Stimulated activated CD4-positive, alpha-beta T cell treated with anti-CD3 and anti-CD28 coated beads, Interleukin-4, amount 100 ng/mL, for 24 hours (primary cell): ENCODE measurements around the gene USP17L27.
"Not testable (repeated sequence)": the region's sequence is repeated elsewhere in the genome, so short reads cannot be mapped to it uniquely, and the experiment has no call there.

Source experiments
- DNase-seq: peaks from one replicate; pipeline ENCODE4 v3.0.0-alpha.2; 2020

Gene USP17L27, protein sequence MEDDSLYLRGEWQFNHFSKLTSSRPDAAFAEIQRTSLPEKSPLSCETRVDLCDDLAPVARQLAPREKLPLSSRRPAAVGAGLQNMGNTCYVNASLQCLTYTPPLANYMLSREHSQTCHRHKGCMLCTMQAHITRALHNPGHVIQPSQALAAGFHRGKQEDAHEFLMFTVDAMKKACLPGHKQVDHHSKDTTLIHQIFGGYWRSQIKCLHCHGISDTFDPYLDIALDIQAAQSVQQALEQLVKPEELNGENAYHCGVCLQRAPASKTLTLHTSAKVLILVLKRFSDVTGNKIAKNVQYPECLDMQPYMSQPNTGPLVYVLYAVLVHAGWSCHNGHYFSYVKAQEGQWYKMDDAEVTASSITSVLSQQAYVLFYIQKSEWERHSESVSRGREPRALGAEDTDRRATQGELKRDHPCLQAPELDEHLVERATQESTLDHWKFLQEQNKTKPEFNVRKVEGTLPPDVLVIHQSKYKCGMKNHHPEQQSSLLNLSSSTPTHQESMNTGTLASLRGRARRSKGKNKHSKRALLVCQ

DNA sequence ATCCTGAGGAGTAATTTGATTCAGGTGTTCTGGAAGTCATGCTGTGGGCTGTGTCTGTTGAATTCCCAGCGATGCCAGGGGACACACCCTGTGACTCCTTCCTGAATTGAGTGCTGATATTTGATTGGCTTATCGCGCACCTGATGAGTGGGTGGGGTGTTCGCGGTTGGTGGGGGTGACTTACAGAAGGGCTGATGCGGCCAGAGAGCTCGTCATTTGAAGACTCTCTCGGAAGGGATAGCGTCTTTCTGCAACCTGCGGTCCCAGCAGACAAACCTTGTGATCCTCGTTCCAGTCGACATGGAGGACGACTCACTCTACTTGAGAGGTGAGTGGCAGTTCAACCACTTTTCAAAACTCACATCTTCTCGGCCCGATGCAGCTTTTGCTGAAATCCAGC is at the start of gene USP17L27:
USP17L27 (plus strand) TSS at position 301 of the 400 bp plus-strand sequence; CDS start at position 301, 0 bp downstream.
- DNase-seq: not testable (repeated sequence)

DNA sequence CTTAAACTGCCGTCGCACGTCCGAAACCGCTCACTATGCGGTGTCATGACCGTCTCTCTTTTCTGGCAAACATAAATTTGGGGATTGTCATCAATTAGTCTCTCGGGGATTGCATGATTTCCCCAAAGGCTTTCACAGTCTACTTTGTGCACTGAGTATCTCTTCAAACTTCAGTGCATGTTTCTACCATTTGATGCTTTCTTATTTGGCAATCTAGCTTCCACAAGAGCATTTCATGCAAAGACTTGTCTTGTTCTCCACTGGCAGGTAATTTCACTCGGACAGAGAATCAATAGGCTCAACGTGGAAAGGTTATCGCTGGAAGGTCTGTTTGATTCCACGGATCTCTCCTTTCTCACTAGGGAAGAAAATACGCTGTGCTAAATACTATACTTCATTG is 19.8 kb upstream of the USP17L27 start:
- DNase-seq: not testable (repeated sequence)

DNA sequence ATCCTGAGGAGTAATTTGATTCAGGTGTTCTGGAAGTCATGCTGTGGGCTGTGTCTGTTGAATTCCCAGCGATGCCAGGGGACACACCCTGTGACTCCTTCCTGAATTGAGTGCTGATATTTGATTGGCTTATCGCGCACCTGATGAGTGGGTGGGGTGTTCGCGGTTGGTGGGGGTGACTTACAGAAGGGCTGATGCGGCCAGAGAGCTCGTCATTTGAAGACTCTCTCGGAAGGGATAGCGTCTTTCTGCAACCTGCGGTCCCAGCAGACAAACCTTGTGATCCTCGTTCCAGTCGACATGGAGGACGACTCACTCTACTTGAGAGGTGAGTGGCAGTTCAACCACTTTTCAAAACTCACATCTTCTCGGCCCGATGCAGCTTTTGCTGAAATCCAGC is 19.1 kb upstream of the USP17L27 start, which contains the start of gene USP17L24:
USP17L24 (plus strand) TSS at position 301 of the 400 bp plus-strand sequence; CDS start at position 301, 0 bp downstream.
- not testable (repeated sequence) for DNase-seq

DNA sequence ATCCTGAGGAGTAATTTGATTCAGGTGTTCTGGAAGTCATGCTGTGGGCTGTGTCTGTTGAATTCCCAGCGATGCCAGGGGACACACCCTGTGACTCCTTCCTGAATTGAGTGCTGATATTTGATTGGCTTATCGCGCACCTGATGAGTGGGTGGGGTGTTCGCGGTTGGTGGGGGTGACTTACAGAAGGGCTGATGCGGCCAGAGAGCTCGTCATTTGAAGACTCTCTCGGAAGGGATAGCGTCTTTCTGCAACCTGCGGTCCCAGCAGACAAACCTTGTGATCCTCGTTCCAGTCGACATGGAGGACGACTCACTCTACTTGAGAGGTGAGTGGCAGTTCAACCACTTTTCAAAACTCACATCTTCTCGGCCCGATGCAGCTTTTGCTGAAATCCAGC is 14.3 kb upstream of the USP17L27 start, which contains the start of gene USP17L25:
USP17L25 (plus strand) TSS at position 301 of the 400 bp plus-strand sequence; CDS start at position 301, 0 bp downstream.
- not testable (repeated sequence) for DNase-seq

DNA sequence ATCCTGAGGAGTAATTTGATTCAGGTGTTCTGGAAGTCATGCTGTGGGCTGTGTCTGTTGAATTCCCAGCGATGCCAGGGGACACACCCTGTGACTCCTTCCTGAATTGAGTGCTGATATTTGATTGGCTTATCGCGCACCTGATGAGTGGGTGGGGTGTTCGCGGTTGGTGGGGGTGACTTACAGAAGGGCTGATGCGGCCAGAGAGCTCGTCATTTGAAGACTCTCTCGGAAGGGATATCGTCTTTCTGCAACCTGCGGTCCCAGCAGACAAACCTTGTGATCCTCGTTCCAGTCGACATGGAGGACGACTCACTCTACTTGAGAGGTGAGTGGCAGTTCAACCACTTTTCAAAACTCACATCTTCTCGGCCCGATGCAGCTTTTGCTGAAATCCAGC is 9.6 kb upstream of the USP17L27 start, which contains the start of gene USP17L26:
USP17L26 (plus strand) TSS at position 301 of the 400 bp plus-strand sequence; CDS start at position 301, 0 bp downstream.
- DNase-seq: not testable (repeated sequence)

DNA sequence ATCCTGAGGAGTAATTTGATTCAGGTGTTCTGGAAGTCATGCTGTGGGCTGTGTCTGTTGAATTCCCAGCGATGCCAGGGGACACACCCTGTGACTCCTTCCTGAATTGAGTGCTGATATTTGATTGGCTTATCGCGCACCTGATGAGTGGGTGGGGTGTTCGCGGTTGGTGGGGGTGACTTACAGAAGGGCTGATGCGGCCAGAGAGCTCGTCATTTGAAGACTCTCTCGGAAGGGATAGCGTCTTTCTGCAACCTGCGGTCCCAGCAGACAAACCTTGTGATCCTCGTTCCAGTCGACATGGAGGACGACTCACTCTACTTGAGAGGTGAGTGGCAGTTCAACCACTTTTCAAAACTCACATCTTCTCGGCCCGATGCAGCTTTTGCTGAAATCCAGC is 4.8 kb upstream of the USP17L27 start, which contains the start of gene USP17L5:
USP17L5 (plus strand) TSS at position 301 of the 400 bp plus-strand sequence; CDS start at position 301, 0 bp downstream.
- DNase-seq: not testable (repeated sequence)

DNA sequence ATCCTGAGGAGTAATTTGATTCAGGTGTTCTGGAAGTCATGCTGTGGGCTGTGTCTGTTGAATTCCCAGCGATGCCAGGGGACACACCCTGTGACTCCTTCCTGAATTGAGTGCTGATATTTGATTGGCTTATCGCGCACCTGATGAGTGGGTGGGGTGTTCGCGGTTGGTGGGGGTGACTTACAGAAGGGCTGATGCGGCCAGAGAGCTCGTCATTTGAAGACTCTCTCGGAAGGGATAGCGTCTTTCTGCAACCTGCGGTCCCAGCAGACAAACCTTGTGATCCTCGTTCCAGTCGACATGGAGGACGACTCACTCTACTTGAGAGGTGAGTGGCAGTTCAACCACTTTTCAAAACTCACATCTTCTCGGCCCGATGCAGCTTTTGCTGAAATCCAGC is 4.6 kb downstream of the USP17L27 start, which contains the start of gene USP17L28:
USP17L28 (plus strand) TSS at position 301 of the 400 bp plus-strand sequence; CDS start at position 301, 0 bp downstream.
- not testable (repeated sequence) for DNase-seq

DNA sequence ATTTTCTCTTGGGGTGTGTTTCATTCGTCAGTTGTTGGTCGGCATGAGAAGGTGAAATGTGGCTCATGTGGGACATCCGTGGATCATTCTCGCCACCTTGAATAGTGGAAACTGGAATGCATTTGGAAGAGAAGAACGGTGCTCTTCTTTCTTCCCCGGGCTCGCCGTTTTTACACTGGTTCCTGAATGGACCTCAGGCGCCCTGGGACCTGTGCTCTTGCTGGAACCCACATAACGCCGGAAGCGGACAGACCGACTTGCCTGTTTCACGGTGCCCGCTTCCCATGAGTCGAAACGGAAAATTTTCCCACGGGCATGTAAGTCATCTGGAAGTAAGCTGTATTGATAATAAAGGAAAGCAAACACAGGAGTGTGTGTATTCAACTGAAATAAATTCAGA is 6.9 kb downstream of the USP17L27 start:
- DNase-seq: not testable (repeated sequence)

DNA sequence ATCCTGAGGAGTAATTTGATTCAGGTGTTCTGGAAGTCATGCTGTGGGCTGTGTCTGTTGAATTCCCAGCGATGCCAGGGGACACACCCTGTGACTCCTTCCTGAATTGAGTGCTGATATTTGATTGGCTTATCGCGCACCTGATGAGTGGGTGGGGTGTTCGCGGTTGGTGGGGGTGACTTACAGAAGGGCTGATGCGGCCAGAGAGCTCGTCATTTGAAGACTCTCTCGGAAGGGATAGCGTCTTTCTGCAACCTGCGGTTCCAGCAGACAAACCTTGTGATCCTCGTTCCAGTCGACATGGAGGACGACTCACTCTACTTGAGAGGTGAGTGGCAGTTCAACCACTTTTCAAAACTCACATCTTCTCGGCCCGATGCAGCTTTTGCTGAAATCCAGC is 9.4 kb downstream of the USP17L27 start, which contains the start of gene USP17L29:
USP17L29 (plus strand) TSS at position 301 of the 400 bp plus-strand sequence; CDS start at position 301, 0 bp downstream.
- not testable (repeated sequence) for DNase-seq

DNA sequence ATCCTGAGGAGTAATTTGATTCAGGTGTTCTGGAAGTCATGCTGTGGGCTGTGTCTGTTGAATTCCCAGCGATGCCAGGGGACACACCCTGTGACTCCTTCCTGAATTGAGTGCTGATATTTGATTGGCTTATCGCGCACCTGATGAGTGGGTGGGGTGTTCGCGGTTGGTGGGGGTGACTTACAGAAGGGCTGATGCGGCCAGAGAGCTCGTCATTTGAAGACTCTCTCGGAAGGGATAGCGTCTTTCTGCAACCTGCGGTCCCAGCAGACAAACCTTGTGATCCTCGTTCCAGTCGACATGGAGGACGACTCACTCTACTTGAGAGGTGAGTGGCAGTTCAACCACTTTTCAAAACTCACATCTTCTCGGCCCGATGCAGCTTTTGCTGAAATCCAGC is 18.9 kb downstream of the USP17L27 start, which contains the start of gene USP17L30:
USP17L30 (plus strand) TSS at position 301 of the 400 bp plus-strand sequence; CDS start at position 301, 0 bp downstream.
- DNase-seq: not testable (repeated sequence)

DNA sequence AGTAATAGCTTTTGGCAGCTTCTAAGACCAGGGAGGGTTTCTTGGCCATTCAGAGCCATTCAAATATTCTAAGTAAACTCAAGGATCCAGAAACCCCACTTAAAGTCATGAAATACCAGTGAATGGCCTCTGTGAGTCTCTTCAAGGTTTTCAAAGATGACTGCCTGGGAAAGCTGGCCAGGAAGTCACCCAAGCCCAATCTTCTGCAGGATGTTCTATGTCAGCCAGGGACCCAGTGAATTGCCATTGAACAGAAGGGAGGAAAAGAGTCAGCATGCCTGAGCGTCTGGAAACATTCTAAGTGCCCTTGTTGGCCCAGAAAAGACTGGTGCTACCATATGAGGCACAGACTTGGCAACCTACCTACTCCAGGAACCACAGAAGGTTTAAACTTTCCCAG is 35.9 kb downstream of the USP17L27 start:
- DNase-seq: not testable (repeated sequence)

DNA sequence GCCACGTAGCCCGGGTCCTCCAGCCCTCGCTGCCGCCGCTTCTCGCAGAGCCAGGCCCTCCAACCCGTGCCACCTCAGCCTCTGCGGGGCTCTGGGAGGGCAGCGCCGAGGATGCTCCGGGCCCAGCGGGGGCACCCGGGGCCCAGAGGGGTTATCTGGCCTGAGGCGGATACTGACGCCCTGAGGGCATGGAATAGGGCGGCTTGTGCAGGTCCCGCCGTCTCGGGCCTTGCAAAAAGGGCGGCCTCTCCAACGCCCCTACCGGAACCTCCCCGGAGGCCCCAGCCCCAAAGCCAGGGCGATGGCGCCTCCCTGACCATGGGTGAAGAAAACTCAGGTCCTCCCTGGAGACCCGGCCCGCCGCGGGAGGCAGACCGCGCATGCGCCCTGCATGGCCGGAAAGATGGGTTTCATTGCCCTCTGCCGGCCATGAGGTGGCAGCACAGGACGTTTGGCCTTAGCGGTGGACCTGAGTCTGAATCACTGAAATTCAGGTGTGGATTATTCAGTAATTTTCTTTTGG is 37.1 kb downstream of the USP17L27 start:
- DNase-seq: peak; percentile 71

DNA sequence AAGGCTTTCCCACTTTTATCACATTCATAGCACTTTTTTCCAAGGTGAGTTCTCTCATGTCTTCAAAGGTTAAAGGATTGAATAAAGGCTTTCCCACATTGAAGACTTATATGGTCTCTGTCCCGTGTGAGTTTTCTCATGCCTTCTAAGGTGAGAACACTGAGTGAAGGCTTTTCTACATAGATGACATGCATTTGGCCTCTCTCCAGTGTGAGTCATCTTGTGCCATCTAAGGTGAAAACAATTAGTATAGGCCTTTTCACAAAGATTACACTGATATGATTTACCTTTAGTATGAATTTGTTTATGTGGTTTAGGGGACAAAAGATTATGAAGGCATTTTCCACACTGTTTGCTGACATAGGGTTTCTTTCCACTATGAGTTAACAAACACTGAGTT is 40.2 kb downstream of the USP17L27 start:
- no peak for DNase-seq

DNA sequence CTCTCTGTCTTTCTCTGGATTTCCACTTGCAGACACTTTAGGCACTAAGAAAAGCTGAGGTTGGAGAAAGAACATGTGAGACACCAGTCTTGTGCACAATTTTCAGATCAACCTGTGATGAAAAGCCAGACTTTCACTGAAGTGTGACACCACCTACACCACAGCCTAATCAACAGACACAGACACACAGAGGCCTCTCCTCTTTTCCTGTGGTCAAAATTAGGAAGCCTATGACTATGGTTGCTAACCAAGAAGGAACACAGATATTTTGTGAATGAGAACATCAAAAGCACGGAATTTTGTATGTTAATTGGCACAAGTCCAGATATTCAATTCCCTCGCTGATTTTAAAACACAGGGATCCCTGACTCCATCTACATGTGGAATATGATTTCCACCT is 45.1 kb downstream of the USP17L27 start:
- not testable (repeated sequence) for DNase-seq
